ENCODE measurements around the gene SPRY2.

- TF ChIP-seq CTCF (IDR thresholded peaks at IDR 0.05; ENCODE audit: poor library complexity) (no peak), EZH2 (IDR thresholded peaks at IDR 0.05; ENCODE audit: borderline replicate concordance) (no peak), EZH2phosphoT487 (IDR thresholded peaks at IDR 0.05; ENCODE audit: low read depth, severe bottlenecking, unreplicated experiment) (no peak)
Observed at GRCh38 chr13:80359414-80359777, 18.5 kb upstream of the SPRY2 start.
